H1 (cell line): ENCODE measurements around the gene ITGA3. TPM values are rescaled to one million over a fixed set of nuclear protein-coding genes. Genes with fewer than 3 reads are reported as not detected.

Source experiments
- CTCF ChIA-PET: fragments of 300-600 bp; sonication (Branson Sonifier 250); formaldehyde crosslinking; loops from one replicate; lab custom pipeline; 2021; ENCODE audit not compliant: partially characterized antibody; lab: Charles Lee
- POLR2A ChIA-PET: fragments of 300-600 bp; sonication (Branson Sonifier 250); formaldehyde crosslinking; loops from one replicate; lab custom pipeline; 2021; ENCODE audit warnings: inconsistent platforms; ENCODE audit not compliant: partially characterized antibody; lab: Charles Lee
- DNase-seq, 2 experiments: peaks; one replicate each; pipeline versions ENCODE4 v3.0.0 to v3.0.0-alpha.2; 2010 to 2022; ENCODE audit warnings: low spot score in 2 of 2, low read depth in 1 of 2, mixed read lengths in 1 of 2
- FAIRE-seq: peaks from 2 replicates; lab custom pipeline; 2011; peaks lifted over from hg19 to GRCh38; lab: Jason Lieb, UNC
- H2AFZ ChIP-seq: 2 replicates; pipeline ENCODE4 v1.8.1; 2012; ENCODE audit warnings: low read length, inconsistent platforms
- H2AK5ac ChIP-seq: 2 replicates; pipeline ENCODE4 v1.6.1; 2013; ENCODE audit warnings: low read depth, low read length
- H2BK120ac ChIP-seq: replicated peaks from 2 replicates; pipeline ENCODE3; 2013; ENCODE audit warnings: low read depth, low read length, inconsistent platforms
- H2BK12ac ChIP-seq: 2 replicates; pipeline ENCODE4 v1.6.1; 2013; ENCODE audit warnings: low read depth, low read length
- H2BK15ac ChIP-seq: 2 replicates; pipeline ENCODE4 v1.6.1; 2013; ENCODE audit warnings: low read length
- H2BK20ac ChIP-seq: 2 replicates; pipeline ENCODE4 v1.6.1; 2013; ENCODE audit warnings: low read length
- H2BK5ac ChIP-seq: 2 replicates; pipeline ENCODE4 v1.6.1; 2013; ENCODE audit warnings: low read depth, low read length
- H3K14ac ChIP-seq: 2 replicates; pipeline ENCODE4 v1.6.1; 2013; ENCODE audit warnings: inconsistent platforms; ENCODE audit not compliant: insufficient read length
- H3K18ac ChIP-seq: 2 replicates; pipeline ENCODE4 v1.6.1; 2013; ENCODE audit warnings: low read length; ENCODE audit errors: extremely low read depth
- H3K23ac ChIP-seq: 2 replicates; pipeline ENCODE4 v1.6.1; 2013; ENCODE audit warnings: inconsistent platforms; ENCODE audit not compliant: insufficient read length
- H3K23me2 ChIP-seq: 2 replicates; pipeline ENCODE4 v1.6.1; 2013; ENCODE audit warnings: low read depth, low read length
- H3K27ac ChIP-seq: 2 replicates; pipeline ENCODE4 v1.6.1; 2011; ENCODE audit warnings: low read depth, low read length, inconsistent platforms
- H3K27me3 ChIP-seq, 4 experiments: replicated peaks in 1 of 4; 1 replicate in 1 of 4; 2 replicates in 3 of 4; pipeline versions ENCODE4 v1.6.1 to v1.8.1; 2011 to 2013; ENCODE audit warnings: low read length in 3 of 4, mild to moderate bottlenecking in 3 of 4, inconsistent platforms in 2 of 4, mixed read lengths in 2 of 4, moderate library complexity in 1 of 4; ENCODE audit not compliant: control insufficient read depth in 3 of 4, insufficient read depth in 3 of 4; ENCODE audit errors: extremely low read depth in 1 of 4
- H3K36me3 ChIP-seq, 4 experiments: 2 replicates each; pipeline versions ENCODE4 v1.6.1 to v1.8.1; 2011 to 2013; ENCODE audit warnings: mild to moderate bottlenecking in 4 of 4, low read length in 3 of 4, moderate library complexity in 2 of 4, control low read depth in 1 of 4, inconsistent platforms in 1 of 4; ENCODE audit not compliant: insufficient read depth in 4 of 4, control insufficient read depth in 2 of 4
- H3K4ac ChIP-seq: replicated peaks from 2 replicates; pipeline ENCODE3; 2013; ENCODE audit warnings: low read length, low read depth, mixed read lengths, inconsistent platforms; ENCODE audit not compliant: insufficient read length
- H3K4me1 ChIP-seq, 4 experiments: replicated peaks in 1 of 4; 1 replicate in 1 of 4; 2 replicates in 3 of 4; pipeline versions ENCODE4 v1.6.1 to v1.8.1; 2011 to 2013; ENCODE audit warnings: low read length in 3 of 4, inconsistent platforms in 2 of 4, mixed read lengths in 1 of 4; ENCODE audit not compliant: insufficient read depth in 4 of 4, control insufficient read depth in 3 of 4
- H3K4me2 ChIP-seq, 2 experiments: 2 replicates each; pipeline versions ENCODE4 v1.6.1 to v1.8.1; 2011 to 2013; ENCODE audit warnings: low read depth in 2 of 2, low read length in 2 of 2, control low read depth in 1 of 2, inconsistent platforms in 1 of 2, mild to moderate bottlenecking in 1 of 2; ENCODE audit not compliant: insufficient read depth in 1 of 2
- H3K4me3 ChIP-seq, 4 experiments: fragments of 200-600, 300-600 bp in 1 of 4; sonication (generic), shearing (Covaris generic), sonication (Bioruptor Twin) in 1 of 4; 2 replicates each; pipeline versions ENCODE4 v1.5.1 to v1.8.1; 2011 to 2016; ENCODE audit warnings: low read length in 4 of 4, low read depth in 3 of 4, control low read depth in 2 of 4, inconsistent platforms in 2 of 4, mild to moderate bottlenecking in 2 of 4, mixed read lengths in 1 of 4, moderate library complexity in 1 of 4; ENCODE audit not compliant: insufficient read depth in 2 of 4; ENCODE audit errors: extremely low read depth in 1 of 4
- H3K56ac ChIP-seq: replicated peaks from 2 replicates; pipeline ENCODE3; 2013; ENCODE audit warnings: low read depth, mild to moderate bottlenecking, mixed read lengths, low read length, inconsistent platforms; ENCODE audit not compliant: insufficient read length
- H3K79me1 ChIP-seq: 2 replicates; pipeline ENCODE4 v1.6.1; 2013; ENCODE audit warnings: low read depth, low read length, control low read depth
- H3K79me2 ChIP-seq, 2 experiments: 2 replicates each; pipeline versions ENCODE4 v1.6.1 to v1.8.1; 2012 to 2013; ENCODE audit warnings: low read length in 2 of 2, mild to moderate bottlenecking in 2 of 2, inconsistent platforms in 1 of 2; ENCODE audit not compliant: insufficient read depth in 2 of 2, control insufficient read depth in 1 of 2
- H3K9ac ChIP-seq, 4 experiments: replicated peaks in 1 of 4; 1 replicate in 1 of 4; 2 replicates in 3 of 4; pipeline versions ENCODE4 v1.6.1 to v1.8.1; 2011 to 2013; ENCODE audit warnings: low read depth in 3 of 4, low read length in 3 of 4, control low read depth in 2 of 4, mild to moderate bottlenecking in 2 of 4, moderate library complexity in 2 of 4, inconsistent platforms in 1 of 4; ENCODE audit errors: extremely low read depth in 1 of 4
- H3K9me3 ChIP-seq, 2 experiments: 2 replicates each; pipeline versions ENCODE4 v1.6.1 to v1.8.1; 2012 to 2013; ENCODE audit warnings: mild to moderate bottlenecking in 2 of 2, moderate library complexity in 2 of 2, control low read depth in 1 of 2, inconsistent platforms in 1 of 2, low read depth in 1 of 2, low read length in 1 of 2, mixed read lengths in 1 of 2; ENCODE audit not compliant: insufficient read depth in 2 of 2
- H4K20me1 ChIP-seq, 2 experiments: replicated peaks in 1 of 2; 2 replicates each; pipeline versions ENCODE3 to v1.8.1; 2011 to 2013; ENCODE audit warnings: inconsistent platforms in 2 of 2, low read length in 2 of 2, mild to moderate bottlenecking in 1 of 2; ENCODE audit not compliant: insufficient read depth in 2 of 2, control insufficient read depth in 1 of 2
- H4K5ac ChIP-seq: 2 replicates; pipeline ENCODE4 v1.6.1; 2013; ENCODE audit warnings: low read length, low read depth, mixed read lengths, inconsistent platforms; ENCODE audit not compliant: insufficient read length
- H4K8ac ChIP-seq: 2 replicates; pipeline ENCODE4 v1.8.0; 2013; ENCODE audit warnings: mild to moderate bottlenecking, moderate library complexity, low read length, inconsistent platforms; ENCODE audit not compliant: insufficient read depth; ENCODE audit errors: extremely low read depth
- H4K91ac ChIP-seq: replicated peaks from 2 replicates; pipeline ENCODE3; 2013; ENCODE audit warnings: low read length, mixed read lengths, inconsistent platforms; ENCODE audit not compliant: insufficient read length
- ATF2 ChIP-seq: IDR thresholded peaks from 2 replicates; pipeline ENCODE4 v1.6.1; 2012; ENCODE audit warnings: low read length, inconsistent platforms
- ATF3 ChIP-seq: IDR thresholded peaks from 2 replicates; pipeline ENCODE4 v1.6.1; 2011; ENCODE audit warnings: low read depth, mild to moderate bottlenecking, low read length; ENCODE audit not compliant: insufficient read depth
- BCL11A ChIP-seq, 2 experiments: IDR thresholded peaks; one replicate each; pipeline ENCODE4 v1.6.1; 2011; ENCODE audit warnings: low read depth in 2 of 2, low read length in 2 of 2, mild to moderate bottlenecking in 2 of 2
- CTCF ChIP-seq, 3 experiments: IDR thresholded peaks; 1 replicate in 2 of 3; 2 replicates in 1 of 3; pipeline versions ENCODE4 v1.5.1 to v1.6.1; 2011; ENCODE audit warnings: low read length in 3 of 3, mild to moderate bottlenecking in 3 of 3, inconsistent platforms in 2 of 3, low read depth in 1 of 3, moderate library complexity in 1 of 3; ENCODE audit not compliant: insufficient read depth in 1 of 3; ENCODE audit errors: control extremely low read depth in 1 of 3
- HDAC6 ChIP-seq: IDR thresholded peaks from one replicate; pipeline ENCODE4 v1.7.1; 2012; ENCODE audit warnings: low read depth, mild to moderate bottlenecking, inconsistent platforms, low read length, moderate library complexity
- RXRA ChIP-seq: IDR thresholded peaks from 2 replicates; pipeline ENCODE4 v1.6.1; 2011; ENCODE audit warnings: low read depth, mild to moderate bottlenecking, low read length, moderate library complexity; ENCODE audit not compliant: insufficient read depth
- SIX5 ChIP-seq: IDR thresholded peaks from 2 replicates; pipeline ENCODE4 v1.6.1; 2011; ENCODE audit warnings: mild to moderate bottlenecking, low read depth, low read length
- WGBS, 2 experiments: shearing (Covaris generic) in 1 of 2; methylation state at CpG; one replicate each; pipeline versions ENCODE4 v1.1.6 to v1.1.7; 2013 to 2015; ENCODE audit warnings: low lambda C conversion rate in 2 of 2, mixed read lengths in 2 of 2, inconsistent platforms in 1 of 2, low coverage in 1 of 2, missing lambda C conversion rate in 1 of 2; ENCODE audit not compliant: insufficient replicate concordance in 2 of 2, insufficient coverage in 1 of 2, insufficient read length in 1 of 2; ENCODE audit errors: extremely low coverage in 1 of 2, missing lambda C conversion rate in 1 of 2; 5-methylcytosine and 5-hydroxymethylcytosine counted together
- polyA plus RNA-seq, 7 experiments: library from polyadenylated mRNA; depleted of rRNA in 3 of 7; stranded (reverse) in 5 of 7; unstranded in 2 of 7; fragments of >200 nt in 5 of 7; fragments of 200-250 nt in 2 of 7; gene quantifications; 1 replicate in 5 of 7; 2 replicates in 1 of 7; 4 replicates in 1 of 7; pipeline versions ENCODE4 v1.2.1 to v1.2.3, GENCODE V29; 2011 to 2013; ENCODE audit warnings: missing spikeins in 2 of 7, mixed read lengths in 2 of 7
- total RNA-seq: library from RNA; stranded (reverse); fragmentation: NEBNext Ultra II Directional; extraction: Animal tissue kit (Norgen Biotek cat#: 25700); gene quantifications from 2 replicates; pipeline ENCODE4 v1.2.1, GENCODE V29; 2021

Gene ITGA3
- total and polyA plus RNA-seq, 2 of the 8 experiments (the other 6 are each of a cell fraction or from before 2014, with no cell fraction given), result 24.0 to 24.2 TPM

GRCh38 chr17:50021681-50022370 is 34.1 kb upstream of the ITGA3 start:
- H2AFZ ChIP-seq, result no peak overlapping the region
- no peak overlapping the region for H3K18ac ChIP-seq
- H3K27ac ChIP-seq, result no peak overlapping the region
- no peak for DNase-seq
- H4K8ac ChIP-seq, result peak overlapping the region; percentile 18; the same call in 1 of the 2 replicates
- no peak overlapping the region; the same call in 1 of the 2 replicates for H2BK5ac ChIP-seq
- no peak overlapping the region for H3K4me2 ChIP-seq
- no peaks in the 10 kb centered on the region for H3K79me1 ChIP-seq
- H2AK5ac ChIP-seq, result no peak overlapping the region
- 84% methylated on average over 6 of the region's 6 CpGs; no CpG with 5 or more reads in 1 of the 2 experiments for WGBS, 2 experiments
- H3K36me3 ChIP-seq, result no peaks in the 10 kb centered on the region
- H3K23ac ChIP-seq, result no peak overlapping the region
- no peak overlapping the region for H3K4ac ChIP-seq
- H2BK12ac ChIP-seq, result no peak overlapping the region
- no peaks in the 10 kb centered on the region for H3K27me3 ChIP-seq
- peaks cover 5 to 18% of the 10 kb centered on the region in 2 experiments; a peak in 3 of 4 replicates for H3K9me3 ChIP-seq
- no peaks in the 10 kb centered on the region for H3K4me1 ChIP-seq
- H2BK15ac ChIP-seq, result no peak overlapping the region
- H3K9ac ChIP-seq, result no peak overlapping the region
- H4K20me1 ChIP-seq, result peaks cover 0 to 2% of the 10 kb centered on the region in 2 experiments
- H3K4me3 ChIP-seq, result no peak overlapping the region
- FAIRE-seq, result no peak
- no peak overlapping the region for H4K5ac ChIP-seq
- no peaks in the 10 kb centered on the region for H3K79me2 ChIP-seq
- ChIA-PET POLR2A (interaction anchor here (0.5 to 0.9 kb wide), 3 partner anchors 34 to 156 kb away, joined by 3 to 4 read pairs (median 3); partner anchors contain the start of gene ITGA3), CTCF (interaction anchor here (0.9 to 3.9 kb wide), 8 partner anchors 25 to 170 kb away, joined by 3 to 21 read pairs (median 6); partner anchors contain the start of genes ITGA3 and PDK2)
- H3K23me2 ChIP-seq, result no peaks in the 10 kb centered on the region
- H2BK120ac ChIP-seq, result no peak overlapping the region
- H3K56ac ChIP-seq, result no peak overlapping the region
- H3K14ac ChIP-seq, result no peak overlapping the region
- H2BK20ac ChIP-seq, result no peak overlapping the region
- H4K91ac ChIP-seq, result no peak overlapping the region
- TF ChIP-seq SIX5 (no peak), HDAC6 (no peak), ATF3 (no peak), ATF2 (no peak), BCL11A (IDR thresholded peaks at IDR 0.05; ENCODE audit: low read depth in 2 of 2, low read length in 2 of 2) (no peak), CTCF (IDR thresholded peaks at IDR 0.05; ENCODE audit: control extremely low read depth in 1 of 3, insufficient read depth in 1 of 3, low read depth in 1 of 3, low read length in 3 of 3) (no peak), RXRA (no peak)
